KMS-11 (cell line): Measurements from ENCODE around the gene TP63.

Experiments
- H2AFZ ChIP-seq: fragments of 200-600 bp; sonication (generic); 2 replicates; pipeline ENCODE4 v1.6.1; 2016; ENCODE audit warnings: antibody characterized with exemption, mixed run types, low read depth
- H3K27ac ChIP-seq: fragments of 200-600 bp; sonication (generic); 2 replicates; pipeline ENCODE4 v1.6.1; 2016; ENCODE audit warnings: mild to moderate bottlenecking, mixed run types
- H3K27me3 ChIP-seq: fragments of 200-600 bp; sonication (generic); 2 replicates; pipeline ENCODE4 v1.6.1; 2017; ENCODE audit warnings: mild to moderate bottlenecking, low read depth, mixed run types, moderate library complexity; ENCODE audit not compliant: insufficient read depth
- H3K36me3 ChIP-seq: fragments of 200-600 bp; sonication (generic); 2 replicates; pipeline ENCODE4 v1.6.1; 2017; ENCODE audit warnings: mild to moderate bottlenecking, mixed run types; ENCODE audit not compliant: insufficient read depth
- H3K4me1 ChIP-seq: fragments of 200-600 bp; sonication (generic); 2 replicates; pipeline ENCODE4 v1.6.1; 2016; ENCODE audit warnings: mild to moderate bottlenecking, low read depth, mixed run types; ENCODE audit not compliant: poor library complexity, severe bottlenecking
- H3K4me2 ChIP-seq: fragments of 200-600 bp; sonication (generic); 2 replicates; pipeline ENCODE4 v1.7.0; 2016; ENCODE audit warnings: mild to moderate bottlenecking, mixed run types
- H3K4me3 ChIP-seq: fragments of 200-600 bp; sonication (generic); IDR thresholded peaks from 2 replicates; pipeline ENCODE4 v1.6.1; 2017; ENCODE audit warnings: low read depth, low read length, mixed read lengths; ENCODE audit not compliant: insufficient read depth
- H3K79me2 ChIP-seq: fragments of 200-600 bp; sonication (generic); 2 replicates; pipeline ENCODE4 v1.6.1; 2016; ENCODE audit warnings: low read depth, mixed run types; ENCODE audit not compliant: insufficient read depth
- H3K9ac ChIP-seq: fragments of 200-600 bp; sonication (generic); 2 replicates; pipeline ENCODE4 v1.6.1; 2016; ENCODE audit warnings: mild to moderate bottlenecking, mixed run types
- H4K20me1 ChIP-seq: fragments of 200-600 bp; sonication (generic); 2 replicates; pipeline ENCODE4 v1.6.1; 2016; ENCODE audit warnings: mild to moderate bottlenecking, mixed run types; ENCODE audit not compliant: insufficient read depth
- TF ChIP-seq, protein P1 (sequence below): fragments of 200-600 bp; sonication (generic); conservative IDR thresholded peaks from 2 replicates; pipeline ENCODE4 v1.6.1; 2017; ENCODE audit warnings: low read depth, mild to moderate bottlenecking, antibody characterized with exemption, low read length, moderate library complexity, mixed read lengths

The TP63 gene

DNA sequence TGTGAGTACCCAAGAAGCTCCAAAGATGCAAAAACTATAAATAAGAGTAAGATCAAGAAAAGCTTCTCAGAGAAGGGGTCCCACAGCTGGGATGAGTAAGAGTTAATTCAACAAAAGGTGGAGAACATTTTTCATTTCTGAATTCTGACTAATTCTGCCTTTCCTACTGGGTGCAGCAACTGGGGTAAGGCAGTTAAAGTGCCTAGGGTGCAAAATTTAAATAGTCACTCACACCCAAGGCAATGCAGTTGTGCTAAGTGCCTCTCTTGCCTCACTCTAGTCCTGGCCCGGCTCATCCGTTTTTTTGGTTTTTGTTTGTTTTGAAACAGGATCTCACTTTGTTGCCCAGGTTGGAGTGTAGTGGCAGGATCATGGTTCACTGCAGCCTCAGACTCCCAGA is 240.2 kb downstream of the TP63 start:
- no peaks in the 10 kb centered on the region for H4K20me1 ChIP-seq
- H3K27me3 ChIP-seq = no peaks in the 10 kb centered on the region
- no peaks in the 10 kb centered on the region for H3K4me1 ChIP-seq
- TF ChIP-seq, protein P1, sequence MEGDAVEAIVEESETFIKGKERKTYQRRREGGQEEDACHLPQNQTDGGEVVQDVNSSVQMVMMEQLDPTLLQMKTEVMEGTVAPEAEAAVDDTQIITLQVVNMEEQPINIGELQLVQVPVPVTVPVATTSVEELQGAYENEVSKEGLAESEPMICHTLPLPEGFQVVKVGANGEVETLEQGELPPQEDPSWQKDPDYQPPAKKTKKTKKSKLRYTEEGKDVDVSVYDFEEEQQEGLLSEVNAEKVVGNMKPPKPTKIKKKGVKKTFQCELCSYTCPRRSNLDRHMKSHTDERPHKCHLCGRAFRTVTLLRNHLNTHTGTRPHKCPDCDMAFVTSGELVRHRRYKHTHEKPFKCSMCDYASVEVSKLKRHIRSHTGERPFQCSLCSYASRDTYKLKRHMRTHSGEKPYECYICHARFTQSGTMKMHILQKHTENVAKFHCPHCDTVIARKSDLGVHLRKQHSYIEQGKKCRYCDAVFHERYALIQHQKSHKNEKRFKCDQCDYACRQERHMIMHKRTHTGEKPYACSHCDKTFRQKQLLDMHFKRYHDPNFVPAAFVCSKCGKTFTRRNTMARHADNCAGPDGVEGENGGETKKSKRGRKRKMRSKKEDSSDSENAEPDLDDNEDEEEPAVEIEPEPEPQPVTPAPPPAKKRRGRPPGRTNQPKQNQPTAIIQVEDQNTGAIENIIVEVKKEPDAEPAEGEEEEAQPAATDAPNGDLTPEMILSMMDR = no peak
- no peaks in the 10 kb centered on the region for H3K36me3 ChIP-seq
- no peak overlapping the region for H3K9ac ChIP-seq
- H3K4me2 ChIP-seq = no peak overlapping the region
- H2AFZ ChIP-seq = no peak overlapping the region
- no peak overlapping the region for H3K27ac ChIP-seq
- no peaks in the 10 kb centered on the region for H3K79me2 ChIP-seq
- H3K4me3 ChIP-seq = no peak overlapping the region

DNA sequence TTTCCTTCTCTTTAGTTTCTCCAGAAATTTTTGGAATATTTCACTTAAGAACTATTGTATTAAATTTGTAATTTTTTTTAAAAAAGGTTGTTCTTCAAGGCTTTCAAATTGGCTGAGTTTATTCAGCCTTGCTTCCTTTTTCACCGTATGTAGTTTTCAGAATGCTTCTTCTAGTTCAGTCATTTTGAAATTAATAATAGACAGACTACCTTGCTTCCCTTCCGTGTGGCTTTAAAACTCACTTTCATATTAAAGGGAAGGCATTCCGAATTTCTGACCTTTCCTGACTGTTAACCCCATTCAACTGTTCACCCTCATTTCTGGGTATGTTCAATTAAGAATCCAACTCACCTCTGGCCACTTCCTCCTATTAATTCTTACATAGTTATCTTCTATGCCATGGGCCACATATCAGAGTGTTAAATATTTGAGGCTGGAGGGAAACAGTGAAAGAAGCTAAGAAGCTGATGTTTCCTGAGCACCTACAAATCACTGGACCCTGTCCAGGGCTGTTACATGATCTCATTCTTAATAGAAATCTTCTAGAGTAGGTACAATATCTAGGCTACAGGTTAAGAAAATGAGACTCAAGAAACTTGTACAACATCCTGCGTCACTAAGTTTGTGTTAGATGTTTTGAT is 252.0 kb downstream of the TP63 start:
- no peaks in the 10 kb centered on the region for H4K20me1 ChIP-seq
- no peak overlapping the region for H2AFZ ChIP-seq
- no peaks in the 10 kb centered on the region for H3K4me1 ChIP-seq
- H3K79me2 ChIP-seq = no peaks in the 10 kb centered on the region
- no peak overlapping the region for H3K9ac ChIP-seq
- H3K27me3 ChIP-seq = no peaks in the 10 kb centered on the region
- H3K27ac ChIP-seq = no peak overlapping the region
- no peak overlapping the region for H3K4me3 ChIP-seq
- no peak overlapping the region for H3K4me2 ChIP-seq
- no peaks in the 10 kb centered on the region for H3K36me3 ChIP-seq
- TF ChIP-seq, protein P1 = no peak

DNA sequence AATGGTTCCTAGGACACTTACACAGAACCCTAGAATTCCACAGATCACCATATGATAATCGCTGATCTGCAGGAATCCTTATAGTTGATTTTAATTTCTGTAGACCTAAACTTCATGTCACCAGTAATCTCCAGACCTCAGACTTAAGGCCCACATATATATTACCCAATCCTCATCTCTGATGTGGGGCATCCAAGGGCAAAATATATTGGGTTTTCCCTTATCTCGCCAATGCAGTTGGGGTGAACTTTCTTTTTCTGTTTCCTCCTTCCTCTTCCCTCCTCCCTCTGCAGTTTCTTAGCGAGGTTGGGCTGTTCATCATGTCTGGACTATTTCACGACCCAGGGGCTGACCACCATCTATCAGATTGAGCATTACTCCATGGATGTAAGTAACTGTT is 259.3 kb downstream of the TP63 start:
- TF ChIP-seq, protein P1 = no peak
- Histone ChIP-seq H3K4me3 (no peak overlapping the region), H3K27me3 (no peaks in the 10 kb centered on the region)

DNA sequence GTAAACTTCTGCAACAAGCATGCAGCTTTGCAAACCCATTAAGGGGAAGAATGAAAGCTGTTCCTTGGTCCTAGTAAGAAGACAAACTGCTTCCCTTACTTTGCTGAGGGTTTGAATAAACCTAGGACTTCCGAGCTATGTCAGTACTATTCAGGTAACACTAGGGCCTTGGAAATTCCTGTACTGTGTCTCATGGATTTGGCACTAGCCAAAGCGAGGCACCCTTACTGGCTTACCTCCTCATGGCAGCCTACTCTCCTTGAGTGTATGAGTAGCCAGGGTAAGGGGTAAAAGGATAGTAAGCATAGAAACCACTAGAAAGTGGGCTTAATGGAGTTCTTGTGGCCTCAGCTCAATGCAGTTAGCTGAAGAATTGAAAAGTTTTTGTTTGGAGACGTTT is 265.3 kb downstream of the TP63 start:
- no peaks in the 10 kb centered on the region for H3K27me3 ChIP-seq
- H3K9ac ChIP-seq = no peak overlapping the region
- H3K4me1 ChIP-seq = no peaks in the 10 kb centered on the region
- no peaks in the 10 kb centered on the region; the same call in 1 of the 2 replicates for H3K36me3 ChIP-seq
- H4K20me1 ChIP-seq = no peaks in the 10 kb centered on the region
- no peak overlapping the region for H3K4me2 ChIP-seq
- no peaks in the 10 kb centered on the region for H3K79me2 ChIP-seq
- no peak overlapping the region for H2AFZ ChIP-seq
- H3K27ac ChIP-seq = no peak overlapping the region
- TF ChIP-seq, protein P1 = no peak
- no peak overlapping the region for H3K4me3 ChIP-seq

More for the DNA sequence above, 259.3 kb downstream of the TP63 start:
- H2AFZ ChIP-seq = no peak overlapping the region
- H3K27ac ChIP-seq = no peak overlapping the region
- no peaks in the 10 kb centered on the region for H3K79me2 ChIP-seq
- no peak overlapping the region for H3K4me2 ChIP-seq
- no peaks in the 10 kb centered on the region for H4K20me1 ChIP-seq
- no peaks in the 10 kb centered on the region for H3K4me1 ChIP-seq
- no peak overlapping the region for H3K9ac ChIP-seq
- H3K36me3 ChIP-seq = no peaks in the 10 kb centered on the region
